Adrenal gland (tissue), 5 donors: ENCODE measurements around the gene IFNGR1.

Source experiments
- POLR2A ChIP-seq, 2 donors: fragments of 450-650 bp; IDR thresholded peaks; one replicate each; pipeline ENCODE4 v1.6.1; 2017; ENCODE audit warnings: antibody characterized with exemption in 2 of 2, mild to moderate bottlenecking in 2 of 2, moderate library complexity in 1 of 2
- TF ChIP-seq, protein P1 (sequence below), 6 experiments: fragments of 450-650 bp in 4 of 6; fragments of 200-600 bp in 2 of 6; sonication (generic) in 1 of 6; IDR thresholded peaks; 1 replicate in 5 of 6; 2 replicates in 1 of 6; pipeline versions ENCODE4 v1.5.1 to v1.8.0; 2016 to 2021; ENCODE audit warnings: antibody characterized with exemption in 6 of 6, mild to moderate bottlenecking in 2 of 6, moderate library complexity in 1 of 6
- donor health status: DM: no; HTN: no; CAD: no.

DNA sequence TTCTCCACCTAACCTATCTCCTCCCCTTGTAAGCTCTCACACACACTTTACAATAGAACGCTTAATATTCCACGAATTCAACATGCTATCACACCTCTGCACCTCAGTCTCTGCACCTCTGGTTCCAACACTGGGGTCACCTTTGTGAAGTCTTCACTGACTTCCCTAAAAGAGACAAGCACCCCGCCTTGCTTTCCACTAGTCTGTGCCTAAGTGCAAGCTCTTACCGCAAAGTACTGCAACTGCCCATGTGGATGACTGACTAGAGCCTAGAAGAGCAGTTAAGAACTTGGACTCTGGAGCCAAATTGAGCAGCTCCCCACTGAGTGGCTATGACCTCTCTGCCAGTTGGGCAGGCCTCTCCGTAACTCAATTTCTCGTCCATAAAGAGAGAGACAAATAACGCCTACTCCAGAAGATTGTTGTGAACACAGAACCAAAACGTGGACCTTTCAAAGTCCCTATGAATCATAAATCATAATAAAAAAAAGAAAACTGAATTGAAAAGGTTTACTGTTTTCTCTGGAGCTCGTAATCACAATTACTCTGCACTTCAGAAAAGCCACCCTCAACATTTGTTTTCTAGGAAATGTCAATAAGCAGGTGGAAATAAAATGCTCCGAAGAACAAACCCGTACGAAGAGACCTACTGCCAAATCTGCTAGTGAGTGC lies 1.2 kb downstream of the IFNGR1 start:
- TF ChIP-seq, protein P1, sequence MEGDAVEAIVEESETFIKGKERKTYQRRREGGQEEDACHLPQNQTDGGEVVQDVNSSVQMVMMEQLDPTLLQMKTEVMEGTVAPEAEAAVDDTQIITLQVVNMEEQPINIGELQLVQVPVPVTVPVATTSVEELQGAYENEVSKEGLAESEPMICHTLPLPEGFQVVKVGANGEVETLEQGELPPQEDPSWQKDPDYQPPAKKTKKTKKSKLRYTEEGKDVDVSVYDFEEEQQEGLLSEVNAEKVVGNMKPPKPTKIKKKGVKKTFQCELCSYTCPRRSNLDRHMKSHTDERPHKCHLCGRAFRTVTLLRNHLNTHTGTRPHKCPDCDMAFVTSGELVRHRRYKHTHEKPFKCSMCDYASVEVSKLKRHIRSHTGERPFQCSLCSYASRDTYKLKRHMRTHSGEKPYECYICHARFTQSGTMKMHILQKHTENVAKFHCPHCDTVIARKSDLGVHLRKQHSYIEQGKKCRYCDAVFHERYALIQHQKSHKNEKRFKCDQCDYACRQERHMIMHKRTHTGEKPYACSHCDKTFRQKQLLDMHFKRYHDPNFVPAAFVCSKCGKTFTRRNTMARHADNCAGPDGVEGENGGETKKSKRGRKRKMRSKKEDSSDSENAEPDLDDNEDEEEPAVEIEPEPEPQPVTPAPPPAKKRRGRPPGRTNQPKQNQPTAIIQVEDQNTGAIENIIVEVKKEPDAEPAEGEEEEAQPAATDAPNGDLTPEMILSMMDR (IDR thresholded peaks at IDR 0.05) = no peak
- TF ChIP-seq POLR2A (IDR thresholded peaks at IDR 0.05) = peak in 1 of 2 donors; percentile 9
